MCF 10A (cell line): Measurements from ENCODE around the gene WDR5. TPM values are rescaled to one million over a fixed set of nuclear protein-coding genes. Genes with fewer than 3 reads are reported as not detected.

Experiments used
- BruUV-seq: library from RNA; stranded (reverse); fragments of 400-500 nt; replicated peaks from 2 replicates; lab custom pipeline; 2021; lab: Mats Ljungman, UMichigan
- CTCF ChIA-PET: fragments of 300-600 bp; sonication (Branson Sonifier 250); formaldehyde crosslinking; extraction: SDS; loops from one replicate; lab custom pipeline; 2021; ENCODE audit warnings: antibody characterized with exemption, inconsistent platforms; lab: Yijun Ruan, JAX
- POLR2A ChIA-PET: fragments of 300-600, 350-650 bp; sonication (Branson Sonifier 250); formaldehyde crosslinking; extraction: SDS; loops from one replicate; lab custom pipeline; 2020; ENCODE audit warnings: antibody characterized with exemption, inconsistent platforms; lab: Yijun Ruan, JAX
- DNase-seq: peaks from one replicate; pipeline ENCODE4 v3.0.0-alpha.2; 2018; ENCODE audit not compliant: unreplicated experiment
- H3K27ac Mint-ChIP-seq: one replicate; pipeline ENCODE4 v1.8.0; 2022; ENCODE audit warnings: mild to moderate bottlenecking, low read depth, mixed read lengths; ENCODE audit not compliant: unreplicated experiment
- H3K27me3 Mint-ChIP-seq: one replicate; pipeline ENCODE4 v1.8.0; 2022; ENCODE audit warnings: mixed read lengths; ENCODE audit not compliant: insufficient read depth, unreplicated experiment
- H3K36me3 Mint-ChIP-seq: one replicate; pipeline ENCODE4 v1.8.0; 2022; ENCODE audit warnings: mild to moderate bottlenecking, moderate library complexity, mixed read lengths; ENCODE audit not compliant: insufficient read depth, unreplicated experiment
- H3K4me1 Mint-ChIP-seq: one replicate; pipeline ENCODE4 v1.8.0; 2022; ENCODE audit warnings: mixed read lengths; ENCODE audit not compliant: insufficient read depth, unreplicated experiment
- H3K4me3 Mint-ChIP-seq: one replicate; pipeline ENCODE4 v1.8.0; 2022; ENCODE audit warnings: mild to moderate bottlenecking, moderate library complexity, mixed read lengths; ENCODE audit not compliant: unreplicated experiment
- H3K9me3 Mint-ChIP-seq: one replicate; pipeline ENCODE4 v1.8.0; 2022; ENCODE audit warnings: mixed read lengths; ENCODE audit not compliant: unreplicated experiment
- intact Hi-C: fragments of 100-400 bp; cut with micrococcal nuclease; formaldehyde crosslinking; loops from 2 replicates; pipeline ENCODE4 v1.14.1; 2022
- total RNA-seq: library from RNA; stranded (reverse); gene quantifications from 2 replicates; pipeline ENCODE4 v1.2.3, GENCODE V29; 2022
- TF ChIP-seq, protein P1 (sequence below): fragments of 200-600 bp; IDR thresholded peaks from one replicate; pipeline ENCODE4 v1.8.0; 2022; ENCODE audit warnings: antibody characterized with exemption, mild to moderate bottlenecking; ENCODE audit not compliant: unreplicated experiment

WDR5 gene
- total RNA-seq, 1 experiment from 2014 or later: 43.8 TPM

DNA sequence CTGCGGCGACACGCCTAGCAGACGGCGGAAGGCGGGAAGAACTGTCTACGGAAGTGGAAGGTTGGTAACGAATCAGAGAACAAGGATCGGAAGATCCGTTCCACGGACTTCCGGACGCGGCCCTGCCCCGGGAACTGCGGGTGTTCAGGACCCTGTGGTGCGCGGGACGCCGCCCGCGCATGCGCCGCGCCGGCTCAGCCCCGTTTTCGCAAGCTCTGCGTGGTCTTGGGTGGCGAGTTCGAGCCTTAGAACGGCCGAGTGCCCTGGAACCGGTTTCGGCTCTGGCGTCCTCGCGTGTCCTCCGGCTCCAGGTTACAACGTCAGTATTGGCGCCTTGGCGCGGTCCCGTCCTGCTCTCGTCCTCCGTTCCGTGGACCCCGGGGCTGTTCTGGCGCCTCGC lies 29.0 kb downstream of the WDR5 start:
- TF ChIP-seq, protein P1, sequence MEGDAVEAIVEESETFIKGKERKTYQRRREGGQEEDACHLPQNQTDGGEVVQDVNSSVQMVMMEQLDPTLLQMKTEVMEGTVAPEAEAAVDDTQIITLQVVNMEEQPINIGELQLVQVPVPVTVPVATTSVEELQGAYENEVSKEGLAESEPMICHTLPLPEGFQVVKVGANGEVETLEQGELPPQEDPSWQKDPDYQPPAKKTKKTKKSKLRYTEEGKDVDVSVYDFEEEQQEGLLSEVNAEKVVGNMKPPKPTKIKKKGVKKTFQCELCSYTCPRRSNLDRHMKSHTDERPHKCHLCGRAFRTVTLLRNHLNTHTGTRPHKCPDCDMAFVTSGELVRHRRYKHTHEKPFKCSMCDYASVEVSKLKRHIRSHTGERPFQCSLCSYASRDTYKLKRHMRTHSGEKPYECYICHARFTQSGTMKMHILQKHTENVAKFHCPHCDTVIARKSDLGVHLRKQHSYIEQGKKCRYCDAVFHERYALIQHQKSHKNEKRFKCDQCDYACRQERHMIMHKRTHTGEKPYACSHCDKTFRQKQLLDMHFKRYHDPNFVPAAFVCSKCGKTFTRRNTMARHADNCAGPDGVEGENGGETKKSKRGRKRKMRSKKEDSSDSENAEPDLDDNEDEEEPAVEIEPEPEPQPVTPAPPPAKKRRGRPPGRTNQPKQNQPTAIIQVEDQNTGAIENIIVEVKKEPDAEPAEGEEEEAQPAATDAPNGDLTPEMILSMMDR: no peak
- Mint-ChIP-seq H3K27ac (no peak overlapping the region), H3K4me3 (no peak overlapping the region), H3K36me3 (no peaks in the 10 kb centered on the region), H3K27me3 (no peaks in the 10 kb centered on the region), H3K4me1 (peaks cover 6% of the 10 kb centered on the region), H3K9me3 (no peaks in the 10 kb centered on the region)
- DNase-seq: no peak
- CTCF ChIA-PET: interaction anchor here (1.5 kb wide), 1 partner anchor 284 kb away, joined by 4 read pairs; no protein-coding TSS in a partner anchor
- POLR2A ChIA-PET: interaction anchor here (0.6 to 2.6 kb wide), 25 partner anchors 9 to 542 kb away, joined by 3 to 29 read pairs (median 4); partner anchors contain the start of genes BRD3OS and WDR5
- no TSS peak for BruUV-seq
- intact Hi-C loops: no loop called here

DNA sequence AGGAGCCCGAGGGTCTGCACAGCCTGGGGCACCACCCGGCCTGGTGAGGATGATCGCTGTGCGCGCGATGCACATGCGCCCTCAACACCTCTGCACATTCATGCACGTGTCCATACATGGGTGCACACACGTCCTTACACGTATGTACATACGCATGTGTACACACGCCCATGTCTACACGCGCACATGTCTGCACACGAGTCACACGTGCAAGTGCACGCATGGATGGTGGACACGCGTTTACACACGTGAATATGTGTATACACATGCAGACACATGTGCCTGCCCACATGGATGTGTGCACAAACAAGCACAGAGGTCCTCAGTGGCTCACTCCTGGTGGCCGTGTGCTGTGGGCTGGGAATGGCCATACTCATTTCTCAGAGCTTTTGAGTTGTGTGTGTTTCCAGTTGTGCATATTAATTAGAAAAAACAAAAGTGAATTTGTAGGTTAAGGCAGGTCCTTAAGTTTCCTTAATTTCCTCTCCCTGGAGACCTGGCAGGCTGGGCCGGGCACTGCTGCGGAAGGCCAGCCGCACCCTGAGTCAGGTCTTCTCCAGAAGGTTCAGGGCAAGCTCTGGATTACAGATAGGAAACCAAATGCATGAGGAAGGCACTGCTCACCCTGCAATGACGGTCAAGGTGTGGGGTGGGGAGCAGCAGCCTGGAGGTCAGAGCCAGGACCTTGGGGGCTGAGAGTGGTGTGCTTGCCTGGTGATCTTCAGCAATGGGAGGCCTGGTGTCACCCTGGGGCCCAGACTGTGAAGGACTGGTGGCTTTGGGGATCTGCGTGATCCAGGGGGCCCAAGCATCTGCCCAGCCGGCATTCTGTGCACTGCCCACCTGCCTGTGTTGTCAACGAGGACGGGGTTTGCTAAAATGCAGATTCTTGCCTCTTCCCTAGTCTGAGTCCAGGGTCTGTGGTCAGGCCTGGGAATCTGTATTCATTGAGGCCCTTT lies 29.8 kb downstream of the WDR5 start:
- ChIA-PET POLR2A (interaction anchor here (0.9 to 2.6 kb wide), 9 partner anchors 30 to 282 kb away, joined by 4 to 29 read pairs (median 5); partner anchors contain the start of gene WDR5), CTCF (interaction anchor here (1.5 kb wide), 1 partner anchor 283 kb away, joined by 4 read pairs; no protein-coding TSS in a partner anchor)
- no TSS peak for BruUV-seq
- H3K4me1 Mint-ChIP-seq: peaks cover 6% of the 10 kb centered on the region
- H3K36me3 Mint-ChIP-seq: no peaks in the 10 kb centered on the region
- intact Hi-C loops: no loop called here
- no peak overlapping the region for H3K4me3 Mint-ChIP-seq
- no peak overlapping the region for H3K27ac Mint-ChIP-seq
- no peaks in the 10 kb centered on the region for H3K9me3 Mint-ChIP-seq
- TF ChIP-seq, protein P1: no peak
- DNase-seq: peak; percentile 37
- H3K27me3 Mint-ChIP-seq: no peaks in the 10 kb centered on the region

DNA sequence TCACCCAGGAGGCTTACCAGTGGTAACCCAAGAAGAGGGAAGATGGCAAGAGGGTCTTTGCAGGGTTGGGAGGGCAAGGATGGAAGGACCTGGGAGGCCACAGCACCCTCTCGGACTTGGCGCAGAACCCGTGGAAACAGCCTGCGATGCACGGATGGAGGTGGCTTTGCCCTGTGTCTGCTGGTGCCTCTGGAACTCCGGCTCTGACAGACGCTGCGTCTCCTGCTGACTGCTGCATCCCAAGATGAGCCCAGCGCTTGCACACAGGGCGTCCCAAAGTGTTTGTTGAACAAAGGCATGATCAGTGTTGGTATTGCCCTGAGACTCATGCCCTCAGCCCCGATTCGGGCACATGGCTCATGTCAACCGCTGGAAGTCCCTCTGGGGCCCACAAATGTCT lies 30.5 kb downstream of the WDR5 start:
- Mint-ChIP-seq H3K4me3 (no peak overlapping the region), H3K4me1 (peaks cover 7% of the 10 kb centered on the region), H3K9me3 (no peaks in the 10 kb centered on the region), H3K27me3 (no peaks in the 10 kb centered on the region), H3K27ac (no peak overlapping the region), H3K36me3 (no peaks in the 10 kb centered on the region)
- intact Hi-C loops: no loop called here
- DNase-seq: no peak
- no TSS peak for BruUV-seq
- CTCF ChIA-PET: no interaction called here
- TF ChIP-seq, protein P1: no peak
- POLR2A ChIA-PET: no interaction called here

DNA sequence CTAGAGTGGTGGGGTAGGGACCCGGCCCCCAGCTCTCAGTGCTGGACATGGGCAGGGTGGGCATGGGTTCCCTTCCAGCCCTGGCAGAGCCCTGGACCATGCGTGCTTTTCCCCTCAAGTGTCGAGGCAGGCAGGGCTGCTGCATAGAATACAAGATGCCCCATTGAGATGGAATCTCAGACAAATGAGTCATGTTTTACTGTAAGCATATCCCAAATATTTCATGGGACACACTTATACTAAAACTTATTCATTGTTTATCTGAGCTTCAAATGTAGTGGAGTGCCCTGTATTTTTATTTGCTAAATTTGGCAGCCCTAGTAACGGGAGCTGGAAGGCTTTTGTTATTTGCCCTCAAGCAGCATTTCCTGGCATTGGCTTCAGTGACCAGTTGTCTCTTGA lies 31.6 kb downstream of the WDR5 start:
- Mint-ChIP-seq H3K36me3 (no peaks in the 10 kb centered on the region), H3K27ac (no peak overlapping the region), H3K4me1 (peaks cover 13% of the 10 kb centered on the region), H3K27me3 (no peaks in the 10 kb centered on the region), H3K4me3 (no peak overlapping the region), H3K9me3 (no peaks in the 10 kb centered on the region)
- ChIA-PET CTCF (interaction anchor here (0.5 to 1.8 kb wide), 7 partner anchors 20 to 510 kb away, joined by 3 to 12 read pairs (median 4); no protein-coding TSS in a partner anchor), POLR2A (interaction anchor here (1.0 to 1.1 kb wide), 3 partner anchors 157 to 276 kb away, joined by 3 to 4 read pairs (median 3); no protein-coding TSS in a partner anchor)
- peak; percentile 71 for DNase-seq
- TF ChIP-seq, protein P1: no peak
- BruUV-seq: no TSS peak
- intact Hi-C loops: no loop called here
